OCI-LY7 (cell line): Measurements from ENCODE around the gene KYNU. TPM values are rescaled to one million over a fixed set of nuclear protein-coding genes. Genes with fewer than 3 reads are reported as not detected.

Experiments
- BruUV-seq: library from RNA; stranded (reverse); fragments of 400-500 nt; replicated peaks from 2 replicates; lab custom pipeline; 2021; lab: Mats Ljungman, UMichigan
- CTCF ChIA-PET: fragments of 300-600 bp; sonication (Branson Sonifier 250); formaldehyde crosslinking; loops from one replicate; lab custom pipeline; 2022; ENCODE audit warnings: antibody characterized with exemption; ENCODE audit not compliant: unreplicated experiment; lab: Charles Lee
- POLR2A ChIA-PET: fragments of 300-600 bp; sonication (Branson Sonifier 250); formaldehyde crosslinking; loops from one replicate; lab custom pipeline; 2022; ENCODE audit warnings: antibody characterized with exemption; lab: Charles Lee
- DNase-seq: peaks from one replicate; pipeline ENCODE4 v3.0.0-alpha.2; 2015; ENCODE audit warnings: low spot score
- H2AFZ ChIP-seq: fragments of 200-600 bp; sonication (generic), shearing (Covaris generic); 2 replicates; pipeline ENCODE4 v1.6.1; 2014; ENCODE audit warnings: mild to moderate bottlenecking, antibody characterized with exemption, low read length, moderate library complexity
- H3K27ac ChIP-seq: fragments of 200-600 bp; sonication (generic); 2 replicates; pipeline ENCODE4 v1.5.1; 2014; ENCODE audit warnings: mixed run types, low read depth, mild to moderate bottlenecking, moderate library complexity, low read length, inconsistent platforms; ENCODE audit not compliant: poor library complexity, severe bottlenecking
- H3K36me3 ChIP-seq: fragments of 200-600 bp; sonication (generic); 2 replicates; pipeline ENCODE4 v1.6.1; 2014; ENCODE audit warnings: mild to moderate bottlenecking, antibody characterized with exemption, low read length, moderate library complexity, mixed read lengths; ENCODE audit not compliant: insufficient read depth
- H3K4me1 ChIP-seq: fragments of 200-600 bp; sonication (generic); 2 replicates; pipeline ENCODE4 v1.5.1; 2014; ENCODE audit warnings: mild to moderate bottlenecking, low read length; ENCODE audit not compliant: insufficient read depth, poor library complexity, severe bottlenecking
- H3K4me2 ChIP-seq: fragments of 200-600 bp; sonication (generic); 2 replicates; pipeline ENCODE4 v1.6.1; 2014; ENCODE audit warnings: mild to moderate bottlenecking, low read length
- H3K4me3 ChIP-seq: fragments of 200-600 bp; sonication (generic); 2 replicates; pipeline ENCODE4 v1.5.1; 2014; ENCODE audit warnings: mild to moderate bottlenecking, low read depth, low read length; ENCODE audit not compliant: poor library complexity, severe bottlenecking
- H3K79me2 ChIP-seq: fragments of 200-600 bp; sonication (generic); 2 replicates; pipeline ENCODE4 v1.6.1; 2016; ENCODE audit warnings: low read depth, mild to moderate bottlenecking, low read length, moderate library complexity, mixed read lengths; ENCODE audit not compliant: insufficient read depth
- H3K9me2 ChIP-seq: fragments of 200-600 bp; sonication (generic); 2 replicates; pipeline ENCODE4 v1.6.1; 2016; ENCODE audit warnings: mild to moderate bottlenecking, low read length, mixed read lengths; ENCODE audit not compliant: insufficient read depth
- H3K9me3 ChIP-seq: fragments of 200-600 bp; sonication (generic); 2 replicates; pipeline ENCODE4 v1.6.1; 2014; ENCODE audit warnings: mild to moderate bottlenecking, mixed run types, low read length, mixed read lengths
- H4K20me1 ChIP-seq: fragments of 200-600 bp; sonication (generic); 2 replicates; pipeline ENCODE4 v1.6.1; 2014; ENCODE audit warnings: mild to moderate bottlenecking, antibody characterized with exemption, low read length, moderate library complexity, mixed read lengths; ENCODE audit not compliant: insufficient read depth
- EZH2phosphoT487 ChIP-seq: fragments of 200-600 bp; sonication (generic); IDR thresholded peaks from 2 replicates; pipeline ENCODE4 v1.6.1; 2018; ENCODE audit warnings: low read depth, borderline replicate concordance, mild to moderate bottlenecking, mixed run types, antibody characterized with exemption, low read length, moderate library complexity, mixed read lengths
- intact Hi-C: fragments of 100-400 bp; cut with micrococcal nuclease; formaldehyde crosslinking; loops from one replicate; pipeline ENCODE4 v1.10.0; 2022; ENCODE audit not compliant: unreplicated experiment
- total RNA-seq, 2 experiments: library from RNA; depleted of rRNA in 1 of 2; stranded (reverse); fragments of >200 nt in 1 of 2; shearing (Covaris generic) in 1 of 2; gene quantifications; 2 replicates each; pipeline ENCODE4 v1.2.3, GENCODE V29; 2014 to 2022
- TF ChIP-seq, protein P1 (sequence below): fragments of 200-600 bp; sonication (generic); conservative IDR thresholded peaks from 2 replicates; pipeline ENCODE4 v1.5.1; 2014; ENCODE audit warnings: mild to moderate bottlenecking, antibody characterized with exemption, low read length, moderate library complexity, mixed read lengths

KYNU gene
- total RNA-seq, 2 experiments from 2014 or later, result 0.27 TPM; not detected in 1

- Histone ChIP-seq H3K4me1 (no peaks in the 10 kb centered on the region), H3K4me3 (no peak overlapping the region), H3K36me3 (no peaks in the 10 kb centered on the region), H4K20me1 (no peaks in the 10 kb centered on the region), H2AFZ (no peak overlapping the region), H3K9me2 (no peaks in the 10 kb centered on the region), H3K9me3 (no peaks in the 10 kb centered on the region), H3K27ac (no peak overlapping the region), H3K79me2 (no peaks in the 10 kb centered on the region), H3K4me2 (no peak overlapping the region)
- no peak for DNase-seq
- POLR2A ChIA-PET, result no interaction called here
- no peak for TF ChIP-seq EZH2phosphoT487
- TF ChIP-seq, protein P1, sequence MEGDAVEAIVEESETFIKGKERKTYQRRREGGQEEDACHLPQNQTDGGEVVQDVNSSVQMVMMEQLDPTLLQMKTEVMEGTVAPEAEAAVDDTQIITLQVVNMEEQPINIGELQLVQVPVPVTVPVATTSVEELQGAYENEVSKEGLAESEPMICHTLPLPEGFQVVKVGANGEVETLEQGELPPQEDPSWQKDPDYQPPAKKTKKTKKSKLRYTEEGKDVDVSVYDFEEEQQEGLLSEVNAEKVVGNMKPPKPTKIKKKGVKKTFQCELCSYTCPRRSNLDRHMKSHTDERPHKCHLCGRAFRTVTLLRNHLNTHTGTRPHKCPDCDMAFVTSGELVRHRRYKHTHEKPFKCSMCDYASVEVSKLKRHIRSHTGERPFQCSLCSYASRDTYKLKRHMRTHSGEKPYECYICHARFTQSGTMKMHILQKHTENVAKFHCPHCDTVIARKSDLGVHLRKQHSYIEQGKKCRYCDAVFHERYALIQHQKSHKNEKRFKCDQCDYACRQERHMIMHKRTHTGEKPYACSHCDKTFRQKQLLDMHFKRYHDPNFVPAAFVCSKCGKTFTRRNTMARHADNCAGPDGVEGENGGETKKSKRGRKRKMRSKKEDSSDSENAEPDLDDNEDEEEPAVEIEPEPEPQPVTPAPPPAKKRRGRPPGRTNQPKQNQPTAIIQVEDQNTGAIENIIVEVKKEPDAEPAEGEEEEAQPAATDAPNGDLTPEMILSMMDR, result no peak
- CTCF ChIA-PET, result no interaction called here
- no TSS peak for BruUV-seq
- intact Hi-C loops, result no loop called here
These were observed 207.0 kb downstream of the KYNU start for GRCh38 chr2:143084462-143084861.

- Histone ChIP-seq H3K4me1 (no peaks in the 10 kb centered on the region), H2AFZ (no peak overlapping the region), H3K4me3 (no peak overlapping the region), H3K36me3 (no peaks in the 10 kb centered on the region), H3K9me2 (no peaks in the 10 kb centered on the region), H3K9me3 (no peaks in the 10 kb centered on the region), H4K20me1 (no peaks in the 10 kb centered on the region), H3K79me2 (no peaks in the 10 kb centered on the region), H3K27ac (no peak overlapping the region), H3K4me2 (no peak overlapping the region)
- no peak for TF ChIP-seq EZH2phosphoT487
- TF ChIP-seq, protein P1, result no peak
- intact Hi-C loops, result no loop called here
- DNase-seq, result no peak
- CTCF ChIA-PET, result no interaction called here
- BruUV-seq, result no TSS peak
- POLR2A ChIA-PET, result no interaction called here
These were observed 207.8 kb downstream of the KYNU start for GRCh38 chr2:143085125-143085784.

DNA sequence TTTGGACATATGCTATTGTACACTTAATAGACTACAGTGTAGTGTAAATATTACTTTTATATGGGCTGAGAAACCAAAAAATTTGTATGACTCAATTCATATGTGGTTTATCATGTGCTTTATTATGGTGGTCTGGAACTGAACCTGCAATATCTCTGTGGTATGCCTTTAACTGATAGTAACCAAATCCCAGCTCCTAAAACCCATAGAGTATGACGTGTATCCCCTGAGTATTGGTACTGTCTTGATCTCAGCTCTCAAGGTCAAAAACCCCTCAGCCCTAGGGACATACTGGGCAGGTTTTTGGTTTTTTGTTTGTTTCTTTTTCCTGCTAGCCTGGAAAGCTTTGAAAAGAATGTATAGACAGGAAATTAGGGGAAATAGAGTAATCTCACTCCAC, 209.6 kb downstream of the KYNU start:
- Histone ChIP-seq H3K4me2 (no peak overlapping the region), H3K4me1 (no peaks in the 10 kb centered on the region), H2AFZ (no peak overlapping the region), H3K27ac (no peak overlapping the region), H4K20me1 (no peaks in the 10 kb centered on the region), H3K9me3 (no peaks in the 10 kb centered on the region), H3K36me3 (no peaks in the 10 kb centered on the region), H3K9me2 (no peaks in the 10 kb centered on the region), H3K79me2 (no peaks in the 10 kb centered on the region), H3K4me3 (no peak overlapping the region)
- no peak for DNase-seq
- intact Hi-C loops, result no loop called here
- BruUV-seq, result no TSS peak
- no peak for TF ChIP-seq EZH2phosphoT487
- TF ChIP-seq, protein P1, result no peak
- CTCF ChIA-PET, result no interaction called here
- POLR2A ChIA-PET, result no interaction called here
